Lower leg skin (tissue), 4 donors: ENCODE data around the gene MPIG6B. TPM values are rescaled to one million over a fixed set of nuclear protein-coding genes. Genes with fewer than 3 reads are reported as not detected.

Experiments
- DNase-seq, 2 donors: peaks; one replicate each; pipeline ENCODE4 v3.0.0-alpha.2; 2019; ENCODE audit warnings: low spot score in 2 of 2
- H3K4me3 ChIP-seq: fragments of 200-600 bp; sonication (generic); 2 replicates; pipeline ENCODE4 v1.5.1; 2017; ENCODE audit warnings: mild to moderate bottlenecking, low read depth; ENCODE audit not compliant: poor library complexity, severe bottlenecking
- CTCF ChIP-seq, 3 donors: fragments of 450-650 bp; IDR thresholded peaks; one replicate each; pipeline ENCODE4 v1.5.1; 2016; ENCODE audit warnings: antibody characterized with exemption in 3 of 3, mild to moderate bottlenecking in 3 of 3, moderate library complexity in 2 of 3
- POLR2A ChIP-seq, 2 donors: fragments of 450-650 bp; IDR thresholded peaks; one replicate each; pipeline ENCODE4 v1.6.1; 2016 to 2017; ENCODE audit warnings: antibody characterized with exemption in 2 of 2, mild to moderate bottlenecking in 1 of 2, moderate library complexity in 1 of 2
- WGBS, 2 donors: methylation state at CpG; one replicate each; pipeline ENCODE4 v1.1.5; 2018; 5-methylcytosine and 5-hydroxymethylcytosine counted together
- intact Hi-C: fragments of 100-400 bp; cut with DNase I; formaldehyde crosslinking; loops from one replicate; pipeline ENCODE4 v1.15.0; 2023; ENCODE audit warnings: low total_unique reads
- total RNA-seq, 4 donors: library from RNA; depleted of rRNA; stranded (reverse); fragments of >200 nt; gene quantifications; one replicate each; pipeline ENCODE4 v1.1.0, GENCODE V29; 2016

The MPIG6B gene
- total RNA-seq, 4 donors from 2014 or later = 6.0 to 10.5 (median 7.9) TPM

- 77 to 85% methylated on average over 6 of the region's 6 CpGs for WGBS, 2 donors
- H3K4me3 ChIP-seq = no peak overlapping the region
- intact Hi-C loops = loop anchor here (5.0 kb wide), 2 partner anchors 80 to 1455 kb away; no protein-coding TSS in a partner anchor
- TF ChIP-seq CTCF (IDR thresholded peaks at IDR 0.05) (no peak), POLR2A (IDR thresholded peaks at IDR 0.05) (no peak)
- no peak for DNase-seq
Observed at GRCh38 chr6:31767096-31767645, 44.0 kb downstream of the MPIG6B start.

- WGBS, 2 donors = 89 to 91% methylated on average over 18 of the region's 18 CpGs
- DNase-seq = no peak
- no peak for TF ChIP-seq CTCF (IDR thresholded peaks at IDR 0.05)
- no peak for TF ChIP-seq POLR2A (IDR thresholded peaks at IDR 0.05)
- intact Hi-C loops = loop anchor here (5.0 kb wide), 2 partner anchors 81 to 1454 kb away; no protein-coding TSS in a partner anchor
- H3K4me3 ChIP-seq = no peak overlapping the region
Observed at GRCh38 chr6:31768363-31769257, 45.4 kb downstream of the MPIG6B start.

DNA sequence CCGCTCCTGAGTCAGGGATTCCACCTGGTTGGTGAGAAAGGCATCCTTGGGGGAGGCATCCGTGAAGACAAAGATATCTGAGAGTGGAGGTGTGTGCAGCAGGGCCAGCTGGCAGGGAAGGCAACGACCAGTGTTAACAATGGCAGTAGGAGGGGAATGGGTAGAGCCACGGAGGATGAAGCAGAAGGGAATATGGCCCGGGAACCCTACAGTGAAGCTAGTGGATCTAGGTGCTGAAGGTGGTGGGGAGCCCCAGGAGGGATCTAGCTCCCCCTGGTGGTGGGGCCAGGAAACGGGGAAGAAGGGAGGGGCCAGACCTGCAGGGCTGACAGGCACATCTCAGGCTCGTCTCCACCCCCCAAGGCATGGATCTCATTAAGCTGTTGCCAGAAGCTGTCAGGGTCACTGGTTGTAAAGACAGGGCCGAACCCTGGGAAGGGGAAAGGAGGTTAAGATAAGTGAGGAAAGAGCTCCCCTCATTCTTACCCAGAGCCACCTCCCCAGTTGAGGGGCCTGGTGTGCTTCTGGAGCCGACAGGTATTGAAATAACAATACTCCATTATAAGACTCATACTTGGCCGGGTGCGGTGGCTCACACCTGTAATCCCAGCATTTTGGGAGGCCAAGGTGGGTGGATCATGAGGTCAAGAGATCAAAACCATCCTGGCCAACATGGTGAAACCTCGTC is 46.7 kb downstream of the MPIG6B start:
- no peak overlapping the region for H3K4me3 ChIP-seq
- peak; percentile 45 to 93 for DNase-seq
- intact Hi-C loops = loop anchor here (5.0 kb wide), 2 partner anchors 83 to 1452 kb away; no protein-coding TSS in a partner anchor
- WGBS, 2 donors = 56 to 57% methylated on average over 12 of the region's 12 CpGs
- TF ChIP-seq POLR2A (IDR thresholded peaks at IDR 0.05) (no peak), CTCF (IDR thresholded peaks at IDR 0.05) (peak in 1 of 3 donors; percentile 32)

- DNase-seq = no peak
- intact Hi-C loops = no loop called here
- no peak for TF ChIP-seq POLR2A (IDR thresholded peaks at IDR 0.05)
- TF ChIP-seq CTCF (IDR thresholded peaks at IDR 0.05) = no peak
- 89% methylated on average over 2 of the region's 2 CpGs for WGBS, 2 donors
- H3K4me3 ChIP-seq = no peak overlapping the region
Observed at GRCh38 chr6:31770860-31771259, 47.7 kb downstream of the MPIG6B start.

DNA sequence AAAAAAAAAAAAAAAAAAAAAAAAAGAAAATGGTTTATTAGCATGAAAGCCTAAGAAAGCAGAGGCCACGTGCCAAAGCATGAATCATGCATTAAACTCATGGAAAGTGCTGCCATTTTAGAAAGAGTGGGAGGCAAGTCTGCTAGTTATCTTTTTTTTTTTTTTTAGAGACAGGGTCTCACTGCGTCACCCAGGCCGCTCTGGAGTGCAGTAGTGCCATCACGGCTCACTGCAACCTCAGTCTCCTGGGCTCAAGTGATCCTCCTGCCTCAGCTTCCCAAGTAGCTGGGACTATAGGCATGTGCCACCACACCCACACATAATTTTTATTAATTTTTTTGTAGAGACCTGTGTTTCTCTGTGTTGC is 48.8 kb downstream of the MPIG6B start:
- 66 to 71% methylated on average over 4 of the region's 4 CpGs for WGBS, 2 donors
- intact Hi-C loops = no loop called here
- H3K4me3 ChIP-seq = no peak overlapping the region
- DNase-seq = no peak
- TF ChIP-seq POLR2A (IDR thresholded peaks at IDR 0.05) = no peak
- TF ChIP-seq CTCF (IDR thresholded peaks at IDR 0.05) = no peak
